GM21528 (cell line): Measurements from ENCODE around the gene TRERF1.

Experiments
- ATAC-seq: cut with Tn5 transposase; IDR thresholded peaks from one replicate; pipeline ENCODE4 v1.9.1; 2021; ENCODE audit warnings: mild to moderate bottlenecking, moderate library complexity; ENCODE audit not compliant: unreplicated experiment, low FRiP score

TRERF1 gene

GRCh38 chr6:42427871-42428270, 23.9 kb downstream of the TRERF1 start:
- ATAC-seq, result no peak

- no peak for ATAC-seq
Measured at GRCh38 chr6:42426191-42426590, 25.5 kb downstream of the TRERF1 start.

- ATAC-seq, result no peak
Measured at GRCh38 chr6:42424906-42425474, 26.7 kb downstream of the TRERF1 start.

DNA sequence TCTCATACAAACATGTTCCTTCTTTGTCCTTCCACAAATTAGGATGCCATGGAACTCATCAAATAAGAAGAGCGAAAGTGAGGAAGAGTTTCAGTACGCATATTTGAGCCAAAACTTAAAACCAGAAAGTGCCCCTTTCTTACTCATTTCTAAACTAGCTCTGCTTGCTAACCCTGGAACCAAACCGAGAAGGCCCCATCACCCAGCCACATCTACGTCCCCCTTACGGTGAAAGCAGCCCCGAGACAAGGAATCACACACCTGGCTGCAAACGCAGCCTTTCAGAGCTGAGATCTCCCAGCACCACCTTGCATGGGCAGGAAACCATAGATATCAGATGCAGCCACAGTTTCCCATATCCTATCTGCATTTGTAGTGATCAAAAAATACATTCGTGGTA, 28.5 kb downstream of the TRERF1 start:
- ATAC-seq, result no peak

DNA sequence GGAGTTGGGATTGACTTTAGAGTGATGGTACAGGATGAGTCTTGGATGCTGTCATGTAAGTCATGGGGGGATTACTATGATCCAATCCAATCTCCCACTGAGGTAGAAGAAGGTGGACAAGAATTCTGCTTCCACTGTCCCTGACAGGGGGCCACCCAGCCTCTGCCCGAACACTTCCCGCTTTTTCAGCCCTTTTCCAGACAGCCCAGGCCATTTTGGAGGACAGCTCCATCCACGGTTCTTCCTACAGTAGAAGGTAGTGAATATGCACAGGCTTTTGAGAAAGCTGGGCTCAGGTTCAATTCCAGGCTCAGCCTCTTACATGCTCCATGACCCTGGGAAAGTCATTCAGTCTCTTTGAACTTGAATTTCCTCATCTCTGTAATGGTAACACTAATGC, 31.0 kb downstream of the TRERF1 start:
- ATAC-seq, result no peak

- no peak for ATAC-seq
Measured at GRCh38 chr6:42419490-42420280, 32.0 kb downstream of the TRERF1 start.

DNA sequence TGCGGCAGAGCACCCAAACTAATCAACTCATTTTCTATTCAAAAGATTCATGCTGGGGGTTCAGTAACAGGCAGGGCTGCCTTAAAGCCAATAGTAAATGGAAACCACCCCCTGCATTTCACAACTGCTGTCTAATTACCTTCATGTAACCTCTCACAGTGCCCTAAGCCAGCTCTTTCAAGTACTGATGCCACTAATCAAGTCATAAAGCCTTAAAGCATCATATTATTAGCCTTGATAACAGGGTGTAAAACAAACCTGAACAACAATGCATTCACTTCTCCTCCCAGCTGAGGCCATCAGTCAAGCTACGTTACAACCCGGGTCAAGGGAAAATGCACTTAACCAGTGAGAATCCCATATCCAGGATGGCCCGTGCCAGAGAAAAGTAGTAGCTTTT, 33.0 kb downstream of the TRERF1 start:
- ATAC-seq, result no peak

- no peak for ATAC-seq
Measured at GRCh38 chr6:42417641-42418112, 34.0 kb downstream of the TRERF1 start.

GRCh38 chr6:42411406-42411805, 40.3 kb downstream of the TRERF1 start:
- ATAC-seq, result no peak

- no peak for ATAC-seq
Measured at GRCh38 chr6:42410861-42411260, 40.9 kb downstream of the TRERF1 start.

- no peak for ATAC-seq
Measured at GRCh38 chr6:42409581-42409980, 42.1 kb downstream of the TRERF1 start.

GRCh38 chr6:42407379-42407778, 44.3 kb downstream of the TRERF1 start:
- no peak for ATAC-seq

GRCh38 chr6:42406306-42407280, 45.1 kb downstream of the TRERF1 start:
- no peak for ATAC-seq

GRCh38 chr6:42405021-42405420, 46.7 kb downstream of the TRERF1 start:
- no peak for ATAC-seq

DNA sequence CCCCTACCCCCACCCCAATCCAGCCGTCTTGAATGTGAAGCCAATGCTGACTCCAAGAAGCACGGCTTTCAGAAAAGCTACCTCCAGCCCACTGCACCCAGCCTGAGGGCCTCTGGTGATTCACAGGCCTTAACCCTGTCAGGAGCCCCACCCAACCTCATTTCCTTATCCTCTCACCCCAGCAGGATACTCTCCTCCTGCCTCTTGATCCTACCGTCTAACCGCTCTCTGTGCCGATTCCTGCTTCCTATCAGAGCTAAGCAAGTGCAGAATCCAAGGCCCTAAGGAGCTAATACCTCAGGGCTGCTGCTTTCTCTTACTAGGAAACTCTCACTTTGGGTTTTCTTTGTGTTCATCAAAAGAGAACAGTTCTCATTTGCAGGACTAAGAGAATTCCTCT, 47.2 kb downstream of the TRERF1 start:
- no peak for ATAC-seq

DNA sequence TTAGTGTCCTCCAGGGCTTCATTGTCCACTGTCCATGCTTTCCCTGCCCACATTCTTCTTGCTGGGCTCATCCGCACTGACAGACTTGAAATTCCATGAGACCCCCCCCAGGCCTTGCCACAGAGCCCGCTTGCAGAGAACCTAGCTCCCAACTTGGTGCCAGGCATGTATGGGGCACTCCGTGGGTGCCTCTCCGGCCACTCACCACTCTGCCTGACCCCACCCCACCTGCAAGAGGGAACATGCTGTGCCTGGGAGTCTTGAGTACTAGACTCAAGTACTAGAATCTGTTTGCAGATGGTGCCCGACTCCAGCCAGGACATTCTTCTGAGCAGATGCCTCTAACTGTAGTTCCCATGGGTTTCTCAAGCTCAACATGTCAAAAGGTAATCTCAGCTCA, 47.9 kb downstream of the TRERF1 start:
- no peak for ATAC-seq

DNA sequence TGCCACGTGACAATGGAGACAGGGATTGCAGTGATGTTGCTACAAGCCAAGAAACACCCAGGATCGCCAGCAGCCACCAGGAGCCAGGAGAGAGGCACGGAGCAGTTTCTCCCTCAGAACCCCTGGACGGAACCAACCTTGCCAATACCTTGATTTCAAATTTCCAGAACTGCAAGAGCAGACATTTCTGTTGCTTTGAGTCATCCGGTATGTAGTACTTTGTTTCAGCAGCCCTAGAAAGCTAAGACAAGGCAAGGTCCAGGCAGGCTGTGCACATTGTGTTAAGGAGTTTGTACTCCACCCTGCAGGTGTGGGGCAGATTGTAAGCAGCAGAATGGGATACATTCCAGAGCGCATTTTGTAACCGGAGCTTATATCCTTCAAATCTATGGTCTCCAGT, 48.3 kb downstream of the TRERF1 start:
- no peak for ATAC-seq

- ATAC-seq, result no peak
Measured at GRCh38 chr6:42402184-42402583, 49.5 kb downstream of the TRERF1 start.

GRCh38 chr6:42401613-42401951, 50.1 kb downstream of the TRERF1 start:
- ATAC-seq, result no peak

DNA sequence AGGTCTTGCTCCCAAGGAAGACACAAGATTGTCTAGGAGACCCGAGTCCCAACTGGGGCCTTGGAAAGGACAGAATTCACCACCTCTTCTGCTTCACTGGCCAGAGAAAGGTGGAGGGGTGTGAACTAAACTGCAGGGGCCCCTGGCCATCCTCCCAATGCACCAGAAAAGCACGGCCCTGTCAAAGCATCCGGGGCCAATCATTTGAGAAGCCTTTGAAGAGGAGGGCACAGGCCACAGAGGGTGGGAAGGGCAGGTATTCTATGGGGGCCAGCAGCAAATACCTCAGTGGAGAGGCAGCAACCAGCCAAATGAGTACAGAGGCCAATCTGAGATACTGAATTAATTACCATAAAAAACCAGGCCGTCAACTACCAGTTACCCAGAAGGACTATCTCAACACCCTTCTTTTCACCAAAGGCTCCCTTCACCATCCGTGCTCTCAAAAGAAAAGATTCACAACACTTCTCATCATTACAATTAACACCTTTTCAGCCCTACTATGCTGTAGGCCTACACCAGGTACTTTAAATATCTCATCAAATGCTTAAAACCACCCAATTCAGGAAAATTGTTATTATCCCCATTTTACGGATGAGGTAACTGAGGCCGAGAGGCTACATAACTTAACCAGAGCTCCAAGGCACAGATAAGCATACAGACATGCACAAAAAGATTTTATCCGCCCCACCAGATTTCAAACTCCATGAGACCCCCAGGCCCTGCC, 50.7 kb downstream of the TRERF1 start:
- ATAC-seq, result no peak
